Astrocyte of the spinal cord (primary cell): ENCODE measurements around the gene DNAJC3.

Experiments used
- DNase-seq: peaks from one replicate; pipeline ENCODE4 v3.0.0; 2011; ENCODE audit warnings: low read depth, low spot score
- H3K4me3 ChIP-seq: 2 replicates; pipeline ENCODE4 v1.5.1; 2011; ENCODE audit warnings: low read depth, mild to moderate bottlenecking, low read length, moderate library complexity
- in situ Hi-C: cut with HindIII; loops from 2 replicates; pipeline ENCODE4 v1.10.0; 2017; ENCODE audit warnings: low sequenced_read_pairs
- TF ChIP-seq, protein P1 (sequence below): IDR thresholded peaks from 2 replicates; pipeline ENCODE4 v1.5.1; 2012; ENCODE audit warnings: low read depth, mild to moderate bottlenecking, low read length, inconsistent platforms

The DNAJC3 gene

DNA sequence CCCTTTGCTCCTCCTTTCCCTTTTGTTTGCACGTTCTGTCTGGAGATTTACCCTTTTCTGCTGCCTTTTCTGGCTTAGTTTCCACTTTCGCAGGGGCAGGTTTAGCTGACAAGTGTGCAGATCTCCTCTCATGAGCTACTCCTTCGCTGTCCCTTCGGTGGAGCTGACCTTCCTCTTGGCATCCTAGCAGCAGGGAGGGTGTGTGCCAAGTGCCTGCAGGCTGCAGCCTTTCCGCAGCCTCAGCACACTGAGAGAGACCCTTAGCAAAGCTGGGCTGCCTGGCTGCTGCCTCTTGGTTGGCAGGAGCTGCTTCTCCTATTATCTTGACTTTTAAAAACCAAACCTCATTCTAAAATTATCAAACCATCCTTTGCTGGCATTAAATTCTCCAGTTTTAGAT, 132.5 kb downstream of the DNAJC3 start:
- in situ Hi-C loops, result no loop called here
- TF ChIP-seq, protein P1, sequence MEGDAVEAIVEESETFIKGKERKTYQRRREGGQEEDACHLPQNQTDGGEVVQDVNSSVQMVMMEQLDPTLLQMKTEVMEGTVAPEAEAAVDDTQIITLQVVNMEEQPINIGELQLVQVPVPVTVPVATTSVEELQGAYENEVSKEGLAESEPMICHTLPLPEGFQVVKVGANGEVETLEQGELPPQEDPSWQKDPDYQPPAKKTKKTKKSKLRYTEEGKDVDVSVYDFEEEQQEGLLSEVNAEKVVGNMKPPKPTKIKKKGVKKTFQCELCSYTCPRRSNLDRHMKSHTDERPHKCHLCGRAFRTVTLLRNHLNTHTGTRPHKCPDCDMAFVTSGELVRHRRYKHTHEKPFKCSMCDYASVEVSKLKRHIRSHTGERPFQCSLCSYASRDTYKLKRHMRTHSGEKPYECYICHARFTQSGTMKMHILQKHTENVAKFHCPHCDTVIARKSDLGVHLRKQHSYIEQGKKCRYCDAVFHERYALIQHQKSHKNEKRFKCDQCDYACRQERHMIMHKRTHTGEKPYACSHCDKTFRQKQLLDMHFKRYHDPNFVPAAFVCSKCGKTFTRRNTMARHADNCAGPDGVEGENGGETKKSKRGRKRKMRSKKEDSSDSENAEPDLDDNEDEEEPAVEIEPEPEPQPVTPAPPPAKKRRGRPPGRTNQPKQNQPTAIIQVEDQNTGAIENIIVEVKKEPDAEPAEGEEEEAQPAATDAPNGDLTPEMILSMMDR, result no peak
- no peak overlapping the region for H3K4me3 ChIP-seq
- DNase-seq, result no peak

DNA sequence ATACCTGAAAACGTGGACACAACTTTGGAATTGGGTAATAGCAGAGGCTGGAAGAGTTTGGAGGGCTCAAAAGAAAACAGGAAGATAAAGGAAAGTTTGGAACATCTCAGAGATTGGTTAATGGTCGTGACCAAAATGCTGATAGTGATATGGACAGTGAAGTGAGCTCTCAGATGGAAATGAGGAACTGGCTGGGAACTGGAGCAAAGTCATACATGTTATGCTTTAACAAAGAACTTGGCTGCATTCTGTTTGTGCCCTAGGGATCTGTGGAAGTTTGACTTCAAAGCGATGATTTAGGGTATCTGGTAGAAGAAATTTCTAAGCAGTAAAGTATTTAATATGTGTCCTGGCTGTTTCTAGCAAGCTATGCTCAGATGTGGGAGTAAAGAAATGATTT, 136.2 kb downstream of the DNAJC3 start:
- in situ Hi-C loops, result no loop called here
- no peak for DNase-seq

DNA sequence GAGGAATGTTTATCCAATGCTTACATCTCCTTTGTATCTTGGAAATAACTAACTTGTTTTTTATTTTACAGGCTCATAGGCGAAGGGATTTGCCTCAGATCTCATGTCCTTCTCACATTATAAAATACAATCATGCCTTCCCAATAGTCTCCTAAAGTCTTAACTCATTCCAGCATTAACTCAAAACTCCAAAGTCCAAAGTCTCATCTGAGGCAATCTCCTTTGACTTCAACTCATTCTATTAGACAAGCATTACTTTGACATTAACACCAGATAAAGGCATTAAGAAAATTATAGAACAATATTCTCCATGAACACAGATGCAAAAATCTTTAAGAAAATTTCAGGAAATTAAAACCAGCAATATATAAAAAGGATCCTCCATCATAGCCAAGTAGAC, 137.6 kb downstream of the DNAJC3 start:
- in situ Hi-C loops, result no loop called here
- TF ChIP-seq, protein P1, result no peak

More for the DNA sequence above, 136.2 kb downstream of the DNAJC3 start:
- TF ChIP-seq, protein P1, result no peak
- H3K4me3 ChIP-seq, result no peak overlapping the region

DNA sequence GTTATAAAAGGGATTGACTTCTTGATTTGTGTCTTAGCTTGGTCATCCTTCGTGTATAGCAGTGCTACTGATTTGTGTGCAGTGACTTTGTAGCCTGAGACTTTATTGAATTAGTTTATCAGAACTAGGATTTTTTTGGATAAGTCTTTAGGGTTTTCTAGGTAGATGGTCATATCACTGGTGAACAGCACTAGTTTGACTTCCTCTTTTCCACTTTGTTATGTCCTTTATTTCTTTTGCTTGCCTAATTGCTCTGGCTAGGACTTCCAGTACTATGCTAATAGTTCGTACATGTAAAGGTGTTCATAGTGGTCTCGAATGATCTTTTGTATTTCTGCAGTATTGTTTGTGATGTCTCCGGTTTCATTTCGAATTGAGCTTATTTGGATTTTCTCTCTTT, 145.4 kb downstream of the DNAJC3 start:
- in situ Hi-C loops, result no loop called here
- TF ChIP-seq, protein P1, result no peak

More for the DNA sequence above, 137.6 kb downstream of the DNAJC3 start:
- DNase-seq, result no peak
- H3K4me3 ChIP-seq, result no peak overlapping the region

DNA sequence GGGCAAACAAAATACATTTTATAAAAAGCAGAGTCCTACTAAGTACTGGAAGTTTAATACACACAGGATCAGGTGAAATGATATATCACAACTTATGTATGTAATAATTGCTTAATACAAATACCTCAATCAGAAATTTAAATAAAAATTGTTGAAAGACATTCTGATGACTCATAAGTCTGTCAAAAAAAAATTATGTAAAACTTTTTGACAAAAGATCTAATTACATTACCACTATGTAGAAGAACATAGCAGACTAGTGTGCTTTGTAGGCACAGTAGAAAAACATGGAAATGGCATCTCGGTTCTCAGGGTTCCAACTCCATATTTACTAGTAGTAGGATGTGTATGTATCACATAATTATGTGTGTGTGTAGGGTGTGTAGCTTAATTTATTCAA, 156.2 kb downstream of the DNAJC3 start:
- TF ChIP-seq, protein P1, result no peak
- no peak for DNase-seq
- in situ Hi-C loops, result no loop called here
- H3K4me3 ChIP-seq, result no peak overlapping the region

More for the DNA sequence above, 145.4 kb downstream of the DNAJC3 start:
- H3K4me3 ChIP-seq, result no peak overlapping the region
- no peak for DNase-seq

DNA sequence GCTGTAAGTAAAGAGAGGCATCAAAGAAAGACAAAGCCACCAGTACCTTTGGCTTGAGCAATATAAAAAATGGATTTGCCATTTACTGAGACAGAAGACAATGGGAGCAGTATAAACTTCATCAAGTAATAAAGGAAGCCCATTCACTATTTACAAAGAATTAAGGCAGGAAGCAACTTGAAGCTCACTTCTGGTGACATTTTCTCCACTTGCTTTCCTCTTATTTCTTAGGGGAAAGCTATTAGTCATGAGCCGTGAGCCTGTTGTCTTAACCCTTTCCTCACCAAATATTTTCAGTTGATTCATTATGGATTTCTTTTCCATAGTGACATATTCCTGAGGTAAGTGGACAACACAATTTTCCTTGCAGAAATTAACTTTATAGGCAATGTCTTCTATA, 156.8 kb downstream of the DNAJC3 start:
- H3K4me3 ChIP-seq, result no peak overlapping the region
- DNase-seq, result peak; percentile 19
- in situ Hi-C loops, result no loop called here
- TF ChIP-seq, protein P1, result no peak
